Breast epithelium (tissue), 4 donors: Measurements from ENCODE around the gene EGR4. TPM values are rescaled to one million over a fixed set of nuclear protein-coding genes. Genes with fewer than 3 reads are reported as not detected.

Experiments used
- DNase-seq, 2 donors: peaks; one replicate each; pipeline ENCODE4 v3.0.0-alpha.2; 2019; ENCODE audit warnings: low spot score in 2 of 2
- H3K27ac ChIP-seq, 2 donors: fragments of 200-600 bp; sonication (generic) in 1 of 2; one replicate each; pipeline ENCODE4 v1.5.1; 2016 to 2019; ENCODE audit warnings: mild to moderate bottlenecking in 1 of 2
- H3K27me3 ChIP-seq, 2 donors: fragments of 200-600 bp; sonication (generic) in 1 of 2; one replicate each; pipeline versions ENCODE4 v1.5.1 to v1.6.0; 2017 to 2019; ENCODE audit warnings: control low read depth in 1 of 2, mild to moderate bottlenecking in 1 of 2
- H3K36me3 ChIP-seq: fragments of 200-600 bp; one replicate; pipeline ENCODE4 v1.5.1; 2019
- H3K4me1 ChIP-seq, 2 donors: fragments of 200-600 bp; sonication (generic); one replicate each; pipeline ENCODE4 v1.5.1; 2016 to 2019; ENCODE audit warnings: control low read depth in 1 of 2
- H3K4me3 ChIP-seq, 3 donors: fragments of 200-600 bp; sonication (generic); 1 replicate in 2 of 3; 2 replicates in 1 of 3; pipeline ENCODE4 v1.5.1; 2016 to 2019; ENCODE audit warnings: mild to moderate bottlenecking in 3 of 3, moderate library complexity in 2 of 3
- H3K9me3 ChIP-seq, 2 donors: fragments of 200-600 bp; sonication (generic) in 1 of 2; one replicate each; pipeline ENCODE4 v1.5.1; 2016 to 2019; ENCODE audit warnings: control low read depth in 1 of 2
- POLR2A ChIP-seq: fragments of 450-650 bp; IDR thresholded peaks from one replicate; pipeline ENCODE4 v1.6.1; 2016; ENCODE audit warnings: antibody characterized with exemption, mild to moderate bottlenecking, moderate library complexity
- POLR2AphosphoS5 ChIP-seq, 3 donors: sonication (generic); formaldehyde crosslinking; IDR thresholded peaks; one replicate each; pipeline ENCODE4 v1.6.1; 2017; ENCODE audit warnings: antibody characterized with exemption in 3 of 3
- intact Hi-C: fragments of 100-400 bp; cut with DNase I; formaldehyde crosslinking; loops from one replicate; pipeline ENCODE4 v1.15.1; 2023; ENCODE audit warnings: low total_unique reads
- total RNA-seq, 3 donors: library from RNA; depleted of rRNA; stranded (reverse); fragments of >200 nt; gene quantifications; one replicate each; pipeline ENCODE4 v1.1.0, GENCODE V29; 2016
- TF ChIP-seq, protein P1 (sequence below), 3 donors: fragments of 450-650 bp; IDR thresholded peaks; one replicate each; pipeline ENCODE4 v1.5.1; 2016 to 2017; ENCODE audit warnings: antibody characterized with exemption in 3 of 3, mild to moderate bottlenecking in 3 of 3, moderate library complexity in 3 of 3

EGR4 gene
- total RNA-seq, 3 donors from 2014 or later, result not detected

DNA sequence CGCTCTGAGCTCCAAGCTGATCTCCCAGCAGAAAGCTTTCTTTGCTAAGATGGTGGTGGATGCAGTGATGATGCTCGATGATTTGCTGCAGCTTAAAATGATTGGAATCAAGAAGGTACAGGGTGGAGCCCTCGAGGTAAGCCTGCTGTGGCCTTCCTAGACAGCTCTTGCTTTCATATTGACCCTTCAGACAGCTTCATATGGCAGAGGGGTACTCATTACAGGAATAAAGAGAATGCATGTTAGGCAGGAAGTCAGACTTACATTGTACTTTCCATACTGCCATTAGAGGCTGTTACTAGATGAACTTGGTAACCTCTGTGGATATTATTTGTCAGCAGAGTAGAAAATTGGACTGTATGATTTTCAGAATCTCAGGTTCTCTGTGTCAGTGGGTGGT is 48.8 kb downstream of the EGR4 start:
- no peak overlapping the region for H3K27ac ChIP-seq
- H3K36me3 ChIP-seq, result peaks cover 19% of the 10 kb centered on the region
- no peak for DNase-seq
- intact Hi-C loops, result no loop called here
- TF ChIP-seq POLR2A, result no peak
- TF ChIP-seq, protein P1, sequence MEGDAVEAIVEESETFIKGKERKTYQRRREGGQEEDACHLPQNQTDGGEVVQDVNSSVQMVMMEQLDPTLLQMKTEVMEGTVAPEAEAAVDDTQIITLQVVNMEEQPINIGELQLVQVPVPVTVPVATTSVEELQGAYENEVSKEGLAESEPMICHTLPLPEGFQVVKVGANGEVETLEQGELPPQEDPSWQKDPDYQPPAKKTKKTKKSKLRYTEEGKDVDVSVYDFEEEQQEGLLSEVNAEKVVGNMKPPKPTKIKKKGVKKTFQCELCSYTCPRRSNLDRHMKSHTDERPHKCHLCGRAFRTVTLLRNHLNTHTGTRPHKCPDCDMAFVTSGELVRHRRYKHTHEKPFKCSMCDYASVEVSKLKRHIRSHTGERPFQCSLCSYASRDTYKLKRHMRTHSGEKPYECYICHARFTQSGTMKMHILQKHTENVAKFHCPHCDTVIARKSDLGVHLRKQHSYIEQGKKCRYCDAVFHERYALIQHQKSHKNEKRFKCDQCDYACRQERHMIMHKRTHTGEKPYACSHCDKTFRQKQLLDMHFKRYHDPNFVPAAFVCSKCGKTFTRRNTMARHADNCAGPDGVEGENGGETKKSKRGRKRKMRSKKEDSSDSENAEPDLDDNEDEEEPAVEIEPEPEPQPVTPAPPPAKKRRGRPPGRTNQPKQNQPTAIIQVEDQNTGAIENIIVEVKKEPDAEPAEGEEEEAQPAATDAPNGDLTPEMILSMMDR (IDR thresholded peaks at IDR 0.05), result no peak
- no peak for TF ChIP-seq POLR2AphosphoS5 (IDR thresholded peaks at IDR 0.05)
- no peaks in the 10 kb centered on the region for H3K27me3 ChIP-seq
- no peaks in the 10 kb centered on the region for H3K9me3 ChIP-seq
- no peak overlapping the region for H3K4me3 ChIP-seq
- no peaks in the 10 kb centered on the region for H3K4me1 ChIP-seq

DNA sequence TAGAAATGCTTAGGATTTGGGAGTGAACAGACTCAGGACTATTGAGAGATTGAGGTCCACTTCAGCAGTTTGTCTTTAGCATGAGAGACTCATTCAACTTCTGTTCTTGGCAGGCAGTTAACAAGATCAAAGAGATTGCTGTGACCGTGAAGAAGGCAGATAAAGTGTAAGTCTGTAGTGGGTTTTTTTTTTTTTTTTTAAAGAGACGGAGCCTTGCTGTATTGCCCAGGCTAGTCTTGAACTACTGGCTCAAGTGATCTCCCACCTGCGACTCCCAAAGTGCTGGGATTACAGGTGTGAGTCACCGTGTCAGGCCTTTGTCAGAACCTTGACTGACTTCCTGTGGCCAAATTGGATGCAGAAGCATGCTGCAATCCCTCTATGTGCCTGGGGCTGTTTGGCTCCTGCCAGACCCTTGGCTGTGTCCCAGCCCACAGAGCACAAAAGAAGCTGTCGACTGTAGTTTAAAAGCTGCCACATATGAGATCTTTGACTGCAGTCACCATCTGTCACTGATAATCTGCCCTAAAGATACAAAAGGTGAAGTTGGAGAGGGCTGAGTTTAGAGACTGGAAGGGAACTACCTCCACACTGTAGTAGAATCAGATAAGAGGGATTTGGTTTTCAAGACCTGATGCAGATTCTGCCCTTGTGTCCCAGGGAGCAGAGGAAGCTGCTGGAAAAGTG is 49.3 kb downstream of the EGR4 start:
- no peak overlapping the region for H3K4me3 ChIP-seq
- no peaks in the 10 kb centered on the region for H3K4me1 ChIP-seq
- no peaks in the 10 kb centered on the region for H3K9me3 ChIP-seq
- intact Hi-C loops, result no loop called here
- H3K27ac ChIP-seq, result no peak overlapping the region
- DNase-seq, result peak; percentile 80 to 87
- no peaks in the 10 kb centered on the region for H3K27me3 ChIP-seq
- peak in 1 of 3 donors; percentile 47 for TF ChIP-seq POLR2AphosphoS5 (IDR thresholded peaks at IDR 0.05)
- TF ChIP-seq, protein P1 (IDR thresholded peaks at IDR 0.05), result no peak
- TF ChIP-seq POLR2A, result no peak
- peaks cover 19% of the 10 kb centered on the region for H3K36me3 ChIP-seq

Other genes starting within 250 kb of the EGR4 start
- 10 to 100 TPM in 2 of 3 donors, 1 to 10 TPM in 1; 6.7 to 19.6 (median 12.8) TPM for gene SFXN5, start 221.8 kb downstream of the EGR4 start, total RNA-seq
- 10 to 100 TPM; 20.6 to 27.4 (median 26.5) TPM for gene RAB11FIP5, start 180.6 kb downstream of the EGR4 start, total RNA-seq
- gene NOTO, start 91.0 kb downstream of the EGR4 start, total RNA-seq, result not detected
- gene SMYD5, start 79.3 kb downstream of the EGR4 start, total RNA-seq, result 10 to 100 TPM; 14.1 to 21.6 (median 18.3) TPM
- gene PRADC1, start 60.3 kb downstream of the EGR4 start, total RNA-seq, result 10 to 100 TPM; 21.6 to 49.6 (median 25.6) TPM
- 100 to 1,000 TPM; 180 to 223 (median 187) TPM for gene CCT7, start 59.2 kb downstream of the EGR4 start, total RNA-seq
- gene FBXO41, start 9.1 kb downstream of the EGR4 start, total RNA-seq, result 1 to 10 TPM; 1.6 to 4.0 (median 3.9) TPM
- gene ALMS1, start 92.3 kb upstream of the EGR4 start, total RNA-seq, result 10 to 100 TPM; 38.7 to 53.1 (median 40.6) TPM